GM23338 (cell line): ENCODE results near the gene HIVEP2. TPM values are rescaled to one million over a fixed set of nuclear protein-coding genes. Genes with fewer than 3 reads are reported as not detected.

Experiments
- ATAC-seq: fragments of 200-7000 bp; cut with Tn5 transposase; 3 replicates; pipeline ENCODE4 v1.9.1; 2020
- DNase-seq: peaks from one replicate; pipeline ENCODE4 v3.0.0-alpha.2; 2015; ENCODE audit warnings: low spot score
- H2AFZ ChIP-seq: fragments of 200-600 bp; sonication (generic); 2 replicates; pipeline ENCODE4 v1.8.0; 2016; ENCODE audit warnings: antibody characterized with exemption, mild to moderate bottlenecking, moderate library complexity
- H3F3A ChIP-seq: fragments of 200-600 bp; sonication (generic); replicated peaks from 2 replicates; pipeline ENCODE4 v1.8.0; 2017; ENCODE audit warnings: antibody characterized with exemption, mixed run types, low read depth
- H3K27ac ChIP-seq: fragments of 200-600 bp; sonication (generic); 2 replicates; pipeline ENCODE4 v1.6.1; 2016; ENCODE audit warnings: low read depth
- H3K27me3 ChIP-seq: fragments of 200-600 bp; sonication (generic); 2 replicates; pipeline ENCODE4 v1.8.0; 2016; ENCODE audit warnings: mild to moderate bottlenecking, mixed run types, moderate library complexity; ENCODE audit not compliant: insufficient read depth
- H3K36me3 ChIP-seq: fragments of 200-600 bp; sonication (generic); 2 replicates; pipeline ENCODE4 v1.8.0; 2016; ENCODE audit warnings: mild to moderate bottlenecking; ENCODE audit not compliant: insufficient read depth
- H3K4me1 ChIP-seq: fragments of 200-600 bp; sonication (generic); 2 replicates; pipeline ENCODE4 v1.8.0; 2016; ENCODE audit warnings: mild to moderate bottlenecking, moderate library complexity; ENCODE audit not compliant: insufficient read depth
- H3K4me2 ChIP-seq: fragments of 200-600 bp; sonication (generic); 2 replicates; pipeline ENCODE4 v1.7.1; 2017; ENCODE audit warnings: mixed run types
- H3K4me3 ChIP-seq: fragments of 200-600 bp; sonication (generic); 2 replicates; pipeline ENCODE4 v1.6.1; 2016; ENCODE audit warnings: mixed run types
- H3K79me2 ChIP-seq: fragments of 200-600 bp; sonication (generic); replicated peaks from 2 replicates; pipeline ENCODE4 v1.8.0; 2017; ENCODE audit warnings: mild to moderate bottlenecking; ENCODE audit not compliant: insufficient read depth
- H3K9me2 ChIP-seq: fragments of 200-600 bp; sonication (generic); 2 replicates; pipeline ENCODE4 v1.8.0; 2017; ENCODE audit not compliant: insufficient read depth
- H4K20me1 ChIP-seq: fragments of 200-600 bp; sonication (generic); replicated peaks from 2 replicates; pipeline ENCODE4 v1.8.0; 2017; ENCODE audit warnings: mild to moderate bottlenecking; ENCODE audit not compliant: insufficient read depth
- H3K27ac Mint-ChIP-seq: 2 replicates; pipeline ENCODE4 v1.8.0; 2020; ENCODE audit warnings: inconsistent platforms, mild to moderate bottlenecking, moderate library complexity, mixed read lengths
- H3K27me3 Mint-ChIP-seq: 3 replicates; pipeline ENCODE4 v1.8.0; 2022; ENCODE audit warnings: low read depth, mild to moderate bottlenecking, moderate library complexity, mixed read lengths, inconsistent platforms; ENCODE audit not compliant: insufficient read depth, poor library complexity
- H3K36me3 Mint-ChIP-seq: 3 replicates; pipeline ENCODE4 v1.8.0; 2021; ENCODE audit warnings: low read depth, mild to moderate bottlenecking, inconsistent platforms, moderate library complexity, mixed read lengths
- H3K4me1 Mint-ChIP-seq: 3 replicates; pipeline ENCODE4 v1.8.0; 2020; ENCODE audit warnings: mild to moderate bottlenecking, inconsistent platforms, mixed read lengths
- H3K4me3 Mint-ChIP-seq: 3 replicates; pipeline ENCODE4 v1.8.0; 2021; ENCODE audit warnings: moderate library complexity, mild to moderate bottlenecking, inconsistent platforms, mixed read lengths
- H3K9me3 Mint-ChIP-seq: 3 replicates; pipeline ENCODE4 v1.8.0; 2020; ENCODE audit warnings: moderate library complexity, mild to moderate bottlenecking, inconsistent platforms, mixed read lengths
- CTCF ChIP-seq, 2 experiments: fragments of 200-600 bp in 1 of 2; sonication (generic) in 1 of 2; conservative IDR thresholded peaks; 2 replicates each; pipeline versions ENCODE4 v1.5.1 to v1.6.1; 2016 to 2017; ENCODE audit warnings: antibody characterized with exemption in 2 of 2, low read depth in 2 of 2, mild to moderate bottlenecking in 2 of 2, moderate library complexity in 1 of 2
- EZH2 ChIP-seq: fragments of 200-600 bp; sonication (generic); IDR thresholded peaks from one replicate; pipeline ENCODE4 v1.8.0; 2017; ENCODE audit warnings: antibody characterized with exemption, mild to moderate bottlenecking, low read depth; ENCODE audit not compliant: unreplicated experiment
- EZH2phosphoT487 ChIP-seq: fragments of 200-600 bp; sonication (generic); IDR thresholded peaks from one replicate; pipeline ENCODE4 v1.8.1; 2018; ENCODE audit warnings: antibody characterized with exemption; ENCODE audit not compliant: unreplicated experiment
- JUNB ChIP-seq: IDR thresholded peaks from one replicate; pipeline ENCODE4 v1.6.1; 2016; ENCODE audit warnings: antibody characterized with exemption; ENCODE audit not compliant: unreplicated experiment
- REST ChIP-seq: IDR thresholded peaks from one replicate; pipeline ENCODE4 v1.6.1; 2018; ENCODE audit warnings: antibody characterized with exemption; ENCODE audit not compliant: unreplicated experiment
- STAT1 ChIP-seq: IDR thresholded peaks from one replicate; pipeline ENCODE4 v1.6.1; 2016; ENCODE audit warnings: antibody characterized with exemption; ENCODE audit not compliant: unreplicated experiment
- ZNF114 ChIP-seq: fragments of 250-450 bp; sonication (Bioruptor Pico); IDR thresholded peaks from 2 replicates; pipeline ENCODE4 v1.5.0; 2020; ENCODE audit warnings: mild to moderate bottlenecking, moderate library complexity
- ZNF331 ChIP-seq: fragments of 250-450 bp; sonication (Bioruptor Pico); IDR thresholded peaks from 2 replicates; pipeline ENCODE4 v1.5.0; 2020; ENCODE audit warnings: low read depth, mild to moderate bottlenecking, moderate library complexity
- polyA plus RNA-seq: library from polyadenylated mRNA; unstranded; fragments of >200 nt; fragmentation: Nextera tagmentation; extraction: Ambion mirVana; gene quantifications from 2 replicates; pipeline ENCODE4 v1.2.1, GENCODE V29; 2016
- total RNA-seq: library from RNA; depleted of rRNA; stranded (reverse); fragments of >200 nt; shearing (Covaris generic); gene quantifications from 2 replicates; pipeline ENCODE4 v1.2.3, GENCODE V29; 2014
- TF ChIP-seq, protein P1 (sequence below): IDR thresholded peaks from 2 replicates; pipeline ENCODE4 v1.6.1; 2016; ENCODE audit warnings: antibody characterized with exemption
- TF ChIP-seq, protein P2 (sequence below): fragments of 250-450 bp; sonication (Bioruptor Pico); IDR thresholded peaks from 2 replicates; pipeline ENCODE4 v1.5.0; 2020; ENCODE audit warnings: mild to moderate bottlenecking, moderate library complexity

HIVEP2 gene
- total and polyA plus RNA-seq, 2 experiments from 2014 or later, result 1.5 to 7.4 TPM

GRCh38 chr6:142802124-142802523, 142.9 kb downstream of the HIVEP2 start:
- Histone ChIP-seq H3K4me3 (no peak overlapping the region), H3K4me2 (no peak overlapping the region), H3K36me3 (no peaks in the 10 kb centered on the region), H3K79me2 (no peaks in the 10 kb centered on the region), H3F3A (no peaks in the 10 kb centered on the region), H2AFZ (no peak overlapping the region), H3K4me1 (no peaks in the 10 kb centered on the region), H4K20me1 (no peaks in the 10 kb centered on the region), H3K27ac (no peak overlapping the region), H3K27me3 (no peaks in the 10 kb centered on the region), H3K9me2 (no peaks in the 10 kb centered on the region)
- TF ChIP-seq JUNB (no peak), ZNF331 (CRISPR knock-in tag) (no peak), REST (no peak), STAT1 (no peak), CTCF (conservative IDR thresholded peaks at IDR 0.05; ENCODE audit: low read depth in 2 of 2) (no peak), EZH2phosphoT487 (no peak), EZH2 (no peak), ZNF114 (CRISPR knock-in tag) (no peak)
- TF ChIP-seq, protein P1, sequence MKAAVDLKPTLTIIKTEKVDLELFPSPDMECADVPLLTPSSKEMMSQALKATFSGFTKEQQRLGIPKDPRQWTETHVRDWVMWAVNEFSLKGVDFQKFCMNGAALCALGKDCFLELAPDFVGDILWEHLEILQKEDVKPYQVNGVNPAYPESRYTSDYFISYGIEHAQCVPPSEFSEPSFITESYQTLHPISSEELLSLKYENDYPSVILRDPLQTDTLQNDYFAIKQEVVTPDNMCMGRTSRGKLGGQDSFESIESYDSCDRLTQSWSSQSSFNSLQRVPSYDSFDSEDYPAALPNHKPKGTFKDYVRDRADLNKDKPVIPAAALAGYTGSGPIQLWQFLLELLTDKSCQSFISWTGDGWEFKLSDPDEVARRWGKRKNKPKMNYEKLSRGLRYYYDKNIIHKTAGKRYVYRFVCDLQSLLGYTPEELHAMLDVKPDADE, result no peak
- TF ChIP-seq, protein P2, sequence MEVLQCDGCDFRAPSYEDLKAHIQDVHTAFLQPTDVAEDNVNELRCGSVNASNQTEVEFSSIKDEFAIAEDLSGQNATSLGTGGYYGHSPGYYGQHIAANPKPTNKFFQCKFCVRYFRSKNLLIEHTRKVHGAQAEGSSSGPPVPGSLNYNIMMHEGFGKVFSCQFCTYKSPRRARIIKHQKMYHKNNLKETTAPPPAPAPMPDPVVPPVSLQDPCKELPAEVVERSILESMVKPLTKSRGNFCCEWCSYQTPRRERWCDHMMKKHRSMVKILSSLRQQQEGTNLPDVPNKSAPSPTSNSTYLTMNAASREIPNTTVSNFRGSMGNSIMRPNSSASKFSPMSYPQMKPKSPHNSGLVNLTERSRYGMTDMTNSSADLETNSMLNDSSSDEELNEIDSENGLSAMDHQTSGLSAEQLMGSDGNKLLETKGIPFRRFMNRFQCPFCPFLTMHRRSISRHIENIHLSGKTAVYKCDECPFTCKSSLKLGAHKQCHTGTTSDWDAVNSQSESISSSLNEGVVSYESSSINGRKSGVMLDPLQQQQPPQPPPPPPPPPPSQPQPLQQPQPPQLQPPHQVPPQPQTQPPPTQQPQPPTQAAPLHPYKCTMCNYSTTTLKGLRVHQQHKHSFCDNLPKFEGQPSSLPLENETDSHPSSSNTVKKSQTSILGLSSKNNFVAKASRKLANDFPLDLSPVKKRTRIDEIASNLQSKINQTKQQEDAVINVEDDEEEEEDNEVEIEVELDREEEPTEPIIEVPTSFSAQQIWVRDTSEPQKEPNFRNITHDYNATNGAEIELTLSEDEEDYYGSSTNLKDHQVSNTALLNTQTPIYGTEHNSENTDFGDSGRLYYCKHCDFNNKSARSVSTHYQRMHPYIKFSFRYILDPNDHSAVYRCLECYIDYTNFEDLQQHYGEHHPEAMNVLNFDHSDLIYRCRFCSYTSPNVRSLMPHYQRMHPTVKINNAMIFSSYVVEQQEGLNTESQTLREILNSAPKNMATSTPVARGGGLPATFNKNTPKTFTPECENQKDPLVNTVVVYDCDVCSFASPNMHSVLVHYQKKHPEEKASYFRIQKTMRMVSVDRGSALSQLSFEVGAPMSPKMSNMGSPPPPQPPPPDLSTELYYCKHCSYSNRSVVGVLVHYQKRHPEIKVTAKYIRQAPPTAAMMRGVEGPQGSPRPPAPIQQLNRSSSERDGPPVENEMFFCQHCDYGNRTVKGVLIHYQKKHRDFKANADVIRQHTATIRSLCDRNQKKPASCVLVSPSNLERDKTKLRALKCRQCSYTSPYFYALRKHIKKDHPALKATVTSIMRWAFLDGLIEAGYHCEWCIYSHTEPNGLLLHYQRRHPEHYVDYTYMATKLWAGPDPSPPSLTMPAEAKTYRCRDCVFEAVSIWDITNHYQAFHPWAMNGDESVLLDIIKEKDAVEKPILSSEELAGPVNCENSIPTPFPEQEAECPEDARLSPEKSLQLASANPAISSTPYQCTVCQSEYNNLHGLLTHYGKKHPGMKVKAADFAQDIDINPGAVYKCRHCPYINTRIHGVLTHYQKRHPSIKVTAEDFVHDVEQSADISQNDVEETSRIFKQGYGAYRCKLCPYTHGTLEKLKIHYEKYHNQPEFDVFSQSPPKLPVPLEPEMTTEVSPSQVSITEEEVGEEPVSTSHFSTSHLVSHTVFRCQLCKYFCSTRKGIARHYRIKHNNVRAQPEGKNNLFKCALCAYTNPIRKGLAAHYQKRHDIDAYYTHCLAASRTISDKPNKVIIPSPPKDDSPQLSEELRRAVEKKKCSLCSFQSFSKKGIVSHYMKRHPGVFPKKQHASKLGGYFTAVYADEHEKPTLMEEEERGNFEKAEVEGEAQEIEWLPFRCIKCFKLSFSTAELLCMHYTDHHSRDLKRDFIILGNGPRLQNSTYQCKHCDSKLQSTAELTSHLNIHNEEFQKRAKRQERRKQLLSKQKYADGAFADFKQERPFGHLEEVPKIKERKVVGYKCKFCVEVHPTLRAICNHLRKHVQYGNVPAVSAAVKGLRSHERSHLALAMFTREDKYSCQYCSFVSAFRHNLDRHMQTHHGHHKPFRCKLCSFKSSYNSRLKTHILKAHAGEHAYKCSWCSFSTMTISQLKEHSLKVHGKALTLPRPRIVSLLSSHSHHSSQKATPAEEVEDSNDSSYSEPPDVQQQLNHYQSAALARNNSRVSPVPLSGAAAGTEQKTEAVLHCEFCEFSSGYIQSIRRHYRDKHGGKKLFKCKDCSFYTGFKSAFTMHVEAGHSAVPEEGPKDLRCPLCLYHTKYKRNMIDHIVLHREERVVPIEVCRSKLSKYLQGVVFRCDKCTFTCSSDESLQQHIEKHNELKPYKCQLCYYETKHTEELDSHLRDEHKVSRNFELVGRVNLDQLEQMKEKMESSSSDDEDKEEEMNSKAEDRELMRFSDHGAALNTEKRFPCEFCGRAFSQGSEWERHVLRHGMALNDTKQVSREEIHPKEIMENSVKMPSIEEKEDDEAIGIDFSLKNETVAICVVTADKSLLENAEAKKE (CRISPR knock-in tag), result no peak
- no peaks in the 10 kb centered on the region for H3K27me3 Mint-ChIP-seq
- no peak overlapping the region for H3K4me3 Mint-ChIP-seq
- DNase-seq (peak; percentile 41), ATAC-seq (peak; percentile 80)
- peak overlapping the region; percentile 83 for H3K27ac Mint-ChIP-seq
- H3K36me3 Mint-ChIP-seq, result peaks cover 3% of the 10 kb centered on the region; the same call in 1 of the 3 replicates
- H3K9me3 Mint-ChIP-seq, result no peaks in the 10 kb centered on the region
- peaks cover 8% of the 10 kb centered on the region for H3K4me1 Mint-ChIP-seq
